T47D (cell line): ENCODE data around the gene HOXC13.
A peak's percentile ranks its signal among the peaks of the same experiment; 100 is the strongest.

Source experiments
- DNase-seq, 2 experiments: peaks; one replicate each; pipeline versions ENCODE4 v3.0.0 to v3.0.0-alpha.2; 2011 to 2012; ENCODE audit warnings: low read depth in 1 of 2, low spot score in 1 of 2
- JUND ChIP-seq: IDR thresholded peaks from 2 replicates; pipeline ENCODE4 v1.6.1; 2012; ENCODE audit warnings: low read depth
- in situ Hi-C: cut with HindIII; loops from 2 replicates; pipeline ENCODE4 v1.10.0; 2016; ENCODE audit warnings: low sequenced_read_pairs, low pct_unique_long_range_greater_than_20kb

Gene HOXC13

DNA sequence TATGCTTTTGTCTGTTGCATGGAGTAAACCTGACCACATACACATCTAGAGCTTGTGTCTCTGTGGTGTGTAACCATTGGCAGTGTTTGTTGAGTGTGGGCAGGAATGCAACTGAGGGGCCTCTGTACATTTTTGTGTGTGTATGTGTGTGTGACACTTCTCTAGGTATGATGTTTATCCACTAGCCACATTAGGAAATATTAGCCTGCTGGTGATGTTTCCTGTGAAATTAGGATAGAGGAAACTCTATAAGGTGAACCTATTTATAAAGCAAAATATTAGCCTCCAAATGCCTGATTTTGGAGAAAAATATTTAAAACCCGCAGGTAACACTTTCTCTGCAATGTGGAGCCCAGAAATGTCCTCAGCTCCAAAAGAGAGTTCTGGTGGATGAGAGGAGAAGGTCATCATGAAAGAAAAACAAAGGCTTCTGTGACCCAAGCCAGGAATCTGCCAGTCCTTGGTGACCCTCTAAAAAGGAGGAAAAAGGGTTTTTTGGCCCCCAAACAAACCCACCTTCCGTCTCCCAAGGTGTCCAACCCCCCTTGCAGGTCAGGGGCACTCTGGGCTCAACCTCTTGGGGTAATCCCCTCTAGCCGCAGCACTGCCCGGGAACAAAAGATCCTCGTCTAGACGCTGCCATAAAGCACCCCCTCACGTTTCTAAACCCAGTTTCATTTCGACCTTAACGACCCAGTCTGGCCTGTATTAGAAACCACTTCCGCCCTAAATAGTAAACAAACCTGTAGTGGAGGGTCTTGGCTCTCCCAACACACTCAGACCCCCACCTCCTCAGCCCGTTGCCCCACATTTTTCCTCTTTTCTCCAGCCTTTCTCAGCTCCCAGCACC, 39.2 kb downstream of the HOXC13 start:
- no peak for DNase-seq
- in situ Hi-C loops = no loop called here
- TF ChIP-seq JUND = no peak

- DNase-seq = peak in 1 of 2 experiments; percentile 91
- in situ Hi-C loops = no loop called here
- no peak for TF ChIP-seq JUND
Measured at GRCh38 chr12:53978477-53979356, 40.1 kb downstream of the HOXC13 start.

DNA sequence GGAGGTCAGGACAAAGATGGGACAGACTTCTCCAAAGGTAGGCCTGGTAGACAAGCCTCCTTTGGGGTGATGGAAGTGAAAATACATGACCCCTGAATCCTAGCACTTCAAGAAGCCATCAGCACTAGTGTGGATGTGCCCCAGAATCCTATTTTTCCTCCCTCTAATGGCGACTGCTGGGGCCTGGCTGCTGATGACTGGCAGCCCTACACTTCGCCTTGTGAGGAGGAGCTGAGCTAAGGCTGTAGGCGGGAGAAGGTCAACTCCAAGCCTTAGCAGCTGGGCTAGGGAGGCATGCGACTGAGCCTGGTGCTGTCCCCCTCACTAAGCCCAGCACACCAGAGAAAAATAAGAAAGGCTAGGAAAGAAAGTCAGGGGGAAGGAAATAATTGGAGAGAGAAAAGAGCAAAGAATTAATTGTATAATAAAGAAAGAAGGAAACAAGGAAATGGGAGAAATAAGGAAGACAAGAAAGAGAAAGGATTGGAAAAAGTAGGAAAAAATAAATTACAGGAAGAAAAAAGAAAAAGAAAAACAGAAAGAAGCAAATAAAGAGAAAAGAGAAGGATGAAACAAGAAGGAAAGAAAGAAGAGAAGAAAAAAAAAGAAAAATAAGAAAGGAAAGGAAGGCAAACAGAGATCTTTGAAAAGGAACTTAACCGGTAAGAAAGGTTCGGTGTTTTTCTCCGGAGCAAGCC, 41.6 kb downstream of the HOXC13 start:
- peak in 1 of 2 experiments; percentile 72 for DNase-seq
- TF ChIP-seq JUND = no peak
- in situ Hi-C loops = no loop called here

GRCh38 chr12:53980802-53981496, 42.3 kb downstream of the HOXC13 start:
- in situ Hi-C loops = no loop called here
- no peak; the same call in 1 of the 2 replicates for TF ChIP-seq JUND
- no peak for DNase-seq

DNA sequence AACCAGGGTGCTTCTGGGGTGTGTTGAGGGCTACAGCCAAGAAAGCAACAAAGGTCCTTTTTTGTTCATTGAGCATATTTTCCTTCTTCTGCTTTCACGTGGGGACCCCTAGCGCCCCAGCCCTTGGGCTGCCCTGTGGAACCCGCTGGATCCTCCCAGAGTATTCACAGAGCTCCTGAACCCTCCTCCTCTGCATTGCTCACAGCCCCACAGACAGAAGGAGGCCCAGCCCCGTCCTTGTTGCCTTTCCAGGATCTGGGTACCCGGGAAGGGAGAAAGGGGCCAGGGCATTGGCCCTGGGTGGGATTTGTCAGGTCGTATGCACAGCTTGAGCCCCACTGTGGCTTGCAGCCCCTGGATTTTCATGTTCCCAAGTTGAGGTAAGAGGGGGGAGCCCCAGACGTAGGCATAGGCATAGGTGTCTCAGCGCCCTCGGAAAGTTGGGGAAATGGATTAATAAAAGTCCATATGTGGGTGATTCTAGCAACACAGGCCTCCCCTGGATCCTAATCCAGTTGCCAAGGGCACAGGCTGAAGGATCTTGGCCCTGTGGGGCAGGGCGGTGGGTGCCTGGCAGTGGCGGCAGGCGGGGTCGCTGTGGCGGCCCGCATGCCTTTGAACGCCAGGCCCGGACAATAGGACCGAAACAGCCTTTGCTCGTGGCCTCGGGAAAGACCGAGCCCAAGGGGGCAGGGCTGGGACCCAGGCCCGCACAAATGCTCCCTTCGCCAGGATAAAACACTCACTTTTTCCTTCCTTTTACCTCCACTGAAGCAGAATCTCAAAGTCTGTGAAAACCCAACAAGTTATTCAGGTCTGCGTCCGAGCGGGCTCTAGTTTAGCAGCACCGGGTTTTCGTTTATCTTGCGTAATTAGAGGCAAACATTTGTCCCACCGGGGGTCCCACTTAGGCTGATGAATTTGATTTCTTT, 43.3 kb downstream of the HOXC13 start:
- no peak for TF ChIP-seq JUND
- peak in 1 of 2 experiments; percentile 77 for DNase-seq
- in situ Hi-C loops = no loop called here

DNA sequence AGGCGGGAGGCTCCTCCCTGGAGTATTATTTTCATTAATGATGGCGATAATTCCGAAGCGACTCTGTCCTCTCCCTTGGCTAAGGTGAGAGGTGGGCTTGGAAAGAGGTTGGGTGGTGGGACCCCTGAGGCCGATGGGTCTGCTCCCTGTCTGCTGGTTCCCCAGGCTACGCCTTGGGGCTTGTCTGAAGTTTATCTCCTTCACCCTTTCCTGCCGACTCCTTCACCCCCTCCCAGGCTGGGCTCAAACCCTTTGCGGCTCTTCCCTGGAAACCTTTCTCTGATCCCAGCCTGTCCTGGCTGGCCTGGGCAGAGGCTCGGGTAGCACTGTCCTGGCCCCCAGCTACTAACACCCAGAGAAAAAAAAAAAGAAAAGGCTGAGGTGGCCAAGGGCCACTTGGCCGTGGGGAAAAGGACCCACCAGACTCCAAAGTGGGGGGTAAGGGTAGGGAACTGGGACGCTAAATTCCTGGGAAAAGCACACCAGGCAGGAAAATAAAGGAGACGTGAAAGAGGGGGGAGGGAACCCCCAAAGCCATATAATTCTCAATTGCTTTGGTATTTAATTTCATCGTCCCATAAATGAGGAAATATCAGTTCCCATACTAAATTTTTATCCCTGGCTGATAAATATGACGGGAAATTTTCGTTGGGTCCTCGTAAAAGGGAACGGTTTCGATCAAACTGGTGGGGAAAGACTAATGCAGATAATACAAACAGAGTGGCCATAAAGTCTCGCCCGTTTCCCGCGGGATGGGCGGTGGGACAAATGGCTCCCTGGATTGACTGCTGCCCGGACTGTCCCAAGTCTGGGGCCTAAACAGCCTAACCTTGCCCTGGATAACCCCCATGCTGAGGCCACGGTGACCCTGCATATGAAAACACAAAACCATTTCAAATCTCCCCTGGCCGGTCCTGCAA, 44.3 kb downstream of the HOXC13 start:
- in situ Hi-C loops = no loop called here
- DNase-seq = no peak
- no peak for TF ChIP-seq JUND

GRCh38 chr12:53983568-53983949, 44.9 kb downstream of the HOXC13 start:
- in situ Hi-C loops = no loop called here
- peak; percentile 15; the same call in 1 of the 2 replicates for TF ChIP-seq JUND
- DNase-seq = peak in 1 of 2 experiments; percentile 99

- in situ Hi-C loops = no loop called here
- no peak for DNase-seq
- no peak for TF ChIP-seq JUND
Measured at GRCh38 chr12:53983950-53984572, 45.4 kb downstream of the HOXC13 start.

- peak; percentile 92 to 99 for DNase-seq
- peak; percentile 80 for TF ChIP-seq JUND
- in situ Hi-C loops = no loop called here
Measured at GRCh38 chr12:53984901-53985691, 46.5 kb downstream of the HOXC13 start, which contains the start of gene HOXC10. TSS of gene HOXC10 (plus strand) at chr12:53985146. CDS start at chr12:53985260, 114 bp downstream.
